Body of pancreas (tissue), 4 donors: ENCODE results near the gene DDTL. TPM values are rescaled to one million over a fixed set of nuclear protein-coding genes. Genes with fewer than 3 reads are reported as not detected.
"Not testable (repeated sequence)": the region's sequence is repeated elsewhere in the genome, so short reads cannot be mapped to it uniquely, and the experiment has no call there.

Source experiments
- ATAC-seq: fragments of 150-250 bp; one replicate; pipeline ENCODE4 v1.9.1; 2016
- DNase-seq, 4 donors: peaks; one replicate each; pipeline ENCODE4 v3.0.0-alpha.2; 2019
- H3K27ac ChIP-seq, 4 donors: fragments of 200-600 bp; sonication (generic); 1 replicate in 3 of 4; 2 replicates in 1 of 4; pipeline versions ENCODE4 v1.5.1 to v1.6.1; 2016 to 2019; ENCODE audit warnings: mild to moderate bottlenecking in 1 of 4, mixed read lengths in 1 of 4, moderate library complexity in 1 of 4
- H3K27me3 ChIP-seq, 2 donors: fragments of 200-600 bp; sonication (generic); one replicate each; pipeline ENCODE4 v1.6.0; 2016; ENCODE audit warnings: mild to moderate bottlenecking in 1 of 2
- H3K36me3 ChIP-seq, 2 donors: fragments of 200-600 bp; sonication (generic); replicated peaks in 1 of 2; 2 replicates each; pipeline ENCODE4 v1.5.1; 2016; ENCODE audit warnings: low read depth in 2 of 2; ENCODE audit not compliant: insufficient read depth in 1 of 2
- H3K4me1 ChIP-seq: fragments of 200-600 bp; sonication (generic); one replicate; pipeline ENCODE4 v1.6.0; 2016
- H3K4me3 ChIP-seq, 2 donors: fragments of 200-600 bp; sonication (generic); 1 replicate in 1 of 2; 2 replicates in 1 of 2; pipeline ENCODE4 v1.5.1; 2016 to 2019
- H3K9me3 ChIP-seq, 3 donors: fragments of 200-600 bp; sonication (generic); 1 replicate in 2 of 3; 2 replicates in 1 of 3; pipeline ENCODE4 v1.5.1; 2016
- CTCF ChIP-seq, 7 experiments: fragments of 450-650 bp in 4 of 7; fragments of 200-600 bp in 3 of 7; sonication (generic) in 3 of 7; IDR thresholded peaks; one replicate each; pipeline ENCODE4 v1.5.1; 2016 to 2019; ENCODE audit warnings: antibody characterized with exemption in 7 of 7
- POLR2A ChIP-seq, 3 donors: fragments of 450-650 bp; IDR thresholded peaks; one replicate each; pipeline ENCODE4 v1.6.1; 2016; ENCODE audit warnings: antibody characterized with exemption in 3 of 3, mild to moderate bottlenecking in 2 of 3
- WGBS, 2 donors: methylation state at CpG; one replicate each; pipeline ENCODE4 v1.1.5; 2017; 5-methylcytosine and 5-hydroxymethylcytosine counted together
- intact Hi-C: fragments of 100-400 bp; cut with DNase I; formaldehyde crosslinking; loops from one replicate; pipeline ENCODE4 v1.15.1; 2023
- total RNA-seq, 2 donors: library from RNA; depleted of rRNA; stranded (reverse); fragments of >200 nt; gene quantifications; one replicate each; pipeline ENCODE4 v1.1.0, GENCODE V29; 2016

The DDTL gene
- total RNA-seq, 2 donors from 2014 or later = 0.66 TPM; not detected in 1

- H3K4me1 ChIP-seq, ATAC-seq, H3K36me3 ChIP-seq, H3K27me3 ChIP-seq, DNase-seq, H3K4me3 ChIP-seq, H3K27ac ChIP-seq, H3K9me3 ChIP-seq: not testable (repeated sequence)
- intact Hi-C loops = loop anchor here (5.0 kb wide), 1 partner anchor 42 kb away; no protein-coding TSS in a partner anchor
- 74 to 82% methylated on average over 5 to 6 of the region's 6 CpGs for WGBS, 2 donors
Measured at GRCh38 chr22:23954991-23955305, 11.7 kb upstream of the DDTL start.

DNA sequence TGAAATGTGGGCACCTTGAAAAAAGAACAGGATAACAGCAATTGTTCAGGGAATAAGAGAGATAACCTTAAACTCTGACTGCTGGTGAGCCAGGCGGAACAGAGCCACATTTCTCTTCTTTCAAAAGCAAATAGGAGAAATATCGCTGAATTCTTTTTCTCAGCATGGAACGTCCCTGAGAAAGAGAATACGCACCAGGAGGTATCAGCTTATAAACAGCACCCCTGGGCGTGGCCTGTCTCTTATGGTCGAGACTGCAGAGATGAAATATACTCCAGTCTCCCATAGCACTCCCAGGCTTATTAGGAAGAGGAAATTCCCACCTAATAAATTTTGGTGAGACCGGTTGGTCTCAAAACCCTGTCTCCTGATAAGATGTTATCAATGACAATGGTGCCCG lies 10.8 kb upstream of the DDTL start:
- intact Hi-C loops, H3K27me3 ChIP-seq, H3K36me3 ChIP-seq, H3K4me3 ChIP-seq, H3K4me1 ChIP-seq, H3K27ac ChIP-seq, DNase-seq, H3K9me3 ChIP-seq, ATAC-seq: not testable (repeated sequence)
- 44 to 71% methylated on average over 7 to 8 of the region's 8 CpGs for WGBS, 2 donors

DNA sequence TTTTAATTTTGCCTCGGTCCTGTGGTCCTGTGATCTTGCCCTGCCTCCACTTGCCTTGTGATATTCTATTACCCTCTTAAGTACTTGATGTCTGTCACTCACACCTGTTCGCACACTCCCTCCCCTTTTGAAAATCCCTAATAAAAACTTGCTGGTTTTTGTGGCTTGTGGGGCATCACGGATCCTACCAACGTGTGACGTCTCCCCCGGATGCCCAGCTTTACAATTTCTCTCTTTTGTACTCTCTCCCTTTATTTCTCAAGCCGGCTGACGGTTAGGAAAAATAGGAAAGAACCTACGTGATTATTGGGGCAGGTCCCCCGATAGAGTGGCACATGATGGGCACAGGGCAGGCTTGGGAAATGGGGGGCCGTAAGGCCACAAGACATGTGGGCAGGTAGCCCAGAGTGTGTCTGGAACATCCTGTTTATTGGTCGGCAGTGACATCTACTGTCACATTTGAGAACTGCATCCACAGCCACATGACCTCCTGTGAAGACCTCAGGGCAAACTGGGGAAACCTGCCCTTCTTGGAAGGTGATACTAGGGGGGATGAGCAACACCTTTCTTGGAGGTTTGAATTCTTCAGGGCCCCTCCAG lies 10.3 kb upstream of the DDTL start:
- peak; percentile 77 for ATAC-seq
- 19 to 28% methylated on average over 12 of the region's 12 CpGs for WGBS, 2 donors
- peak; percentile 84 to 92 (median 86) for DNase-seq
- H3K4me1 ChIP-seq, H3K36me3 ChIP-seq, intact Hi-C loops, H3K27ac ChIP-seq, H3K9me3 ChIP-seq, H3K4me3 ChIP-seq, H3K27me3 ChIP-seq: not testable (repeated sequence)
- peak; percentile 70 to 95 (median 86) for TF ChIP-seq CTCF (IDR thresholded peaks at IDR 0.05)

DNA sequence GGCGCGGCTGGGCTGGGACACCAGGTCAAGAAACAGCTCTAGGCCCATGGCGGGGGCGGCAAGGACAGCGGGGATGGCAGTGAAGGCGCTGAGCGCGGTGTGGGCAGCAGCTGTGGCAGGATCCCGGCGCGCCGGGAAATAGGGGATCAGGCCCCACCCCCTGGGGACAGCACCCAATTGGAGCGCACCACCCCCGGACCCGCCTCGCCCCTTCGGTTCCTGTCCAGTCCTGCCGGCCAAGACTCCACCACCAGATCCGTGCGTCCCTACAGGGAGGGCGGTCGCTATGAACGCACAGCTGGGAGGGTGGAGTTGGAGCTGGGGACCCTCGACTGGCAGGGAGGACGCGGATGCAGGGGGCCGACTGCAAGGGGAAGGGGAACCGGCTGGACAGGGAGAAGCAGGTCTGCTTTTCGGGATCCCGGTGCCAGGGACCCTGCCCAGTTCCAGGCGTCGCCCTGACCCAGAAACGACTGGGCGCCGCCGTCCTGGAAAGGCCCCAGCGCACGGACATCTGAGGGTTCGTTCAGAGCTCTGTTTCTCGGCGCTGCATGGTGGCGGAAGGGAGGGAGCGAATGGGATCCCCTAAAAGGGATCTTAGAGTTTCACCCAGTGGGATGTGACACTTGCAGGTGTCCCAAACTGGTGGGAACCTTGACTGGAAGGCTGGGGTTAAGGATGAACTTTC lies 5.5 kb upstream of the DDTL start, which contains the start of gene GSTT2B:
Gene GSTT2B, minus strand, starts transcription at position 112 of the 688 bp plus-strand sequence. Its CDS starts 64 bp downstream, at position 48.
- H3K27me3 ChIP-seq, H3K4me3 ChIP-seq, H3K9me3 ChIP-seq, H3K27ac ChIP-seq, H3K36me3 ChIP-seq, H3K4me1 ChIP-seq, DNase-seq, intact Hi-C loops: not testable (repeated sequence)
- ATAC-seq = peak; percentile 86
- no CpG with 5 or more reads among the region's 43 CpGs for WGBS, 2 donors

GRCh38 chr22:23966094-23966493 lies 594 bp upstream of the DDTL start:
- H3K36me3 ChIP-seq, H3K27me3 ChIP-seq, DNase-seq, H3K9me3 ChIP-seq, H3K4me3 ChIP-seq, H3K27ac ChIP-seq, H3K4me1 ChIP-seq, intact Hi-C loops: not testable (repeated sequence)
- peak; percentile 47 for ATAC-seq
- WGBS, 2 donors = no CpG with 5 or more reads among the region's 18 CpGs

- 82 to 100% methylated on average over 2 to 3 of the region's 3 CpGs for WGBS, 2 donors
- Histone ChIP-seq H3K4me3 (no peak overlapping the region), H3K27ac (no peak overlapping the region), H3K4me1 (peaks cover 7% of the 10 kb centered on the region), H3K9me3 (no peaks in the 10 kb centered on the region), H3K27me3 (no peaks in the 10 kb centered on the region), H3K36me3 (peaks cover 0 to 8% of the 10 kb centered on the region in 2 donors)
- intact Hi-C loops = no loop called here
- no peak for DNase-seq
- ATAC-seq = no peak
- TF ChIP-seq POLR2A (IDR thresholded peaks at IDR 0.05) = no peak
- no peak for TF ChIP-seq CTCF (IDR thresholded peaks at IDR 0.05)
Measured at GRCh38 chr22:23969071-23969470, 2.4 kb downstream of the DDTL start.
